IPS-NIHi7 (cell line): ENCODE measurements around the gene ARFIP1.
"Not testable (repeated sequence)": the region's sequence is repeated elsewhere in the genome, so short reads cannot be mapped to it uniquely, and the experiment has no call there.

Source experiments
- DNase-seq: peaks from one replicate; pipeline ENCODE4 v3.0.0; 2012; ENCODE audit warnings: mixed read lengths; ENCODE audit errors: extremely low spot score

ARFIP1 gene

GRCh38 chr4:152779513-152780266 is at the start of gene ARFIP1, which contains the start of gene TIGD4:
Gene ARFIP1 (plus strand): TSS chr4:152779954. CDS start chr4:152829634, 49,680 bp downstream.
Gene TIGD4 (minus strand): TSS chr4:152779730. CDS start chr4:152771004, 8,726 bp downstream.
- DNase-seq, result peak; percentile 97

- no peak for DNase-seq
These were observed 47.8 kb upstream of the ARFIP1 start for GRCh38 chr4:152731997-152732396.

- peak; percentile 25 for DNase-seq
These were observed 45.6 kb upstream of the ARFIP1 start for GRCh38 chr4:152734015-152734698.

GRCh38 chr4:152734699-152735050 is 45.1 kb upstream of the ARFIP1 start:
- DNase-seq, result no peak

- DNase-seq, result peak; percentile 46
These were observed 44.3 kb upstream of the ARFIP1 start for GRCh38 chr4:152735396-152735859.

- DNase-seq, result no peak
These were observed 43.8 kb upstream of the ARFIP1 start for GRCh38 chr4:152735906-152736305.

- DNase-seq, result no peak
These were observed 40.9 kb upstream of the ARFIP1 start for GRCh38 chr4:152738827-152739226.

- DNase-seq, result no peak
These were observed 32.3 kb upstream of the ARFIP1 start for GRCh38 chr4:152747444-152747843.

- DNase-seq, result no peak
These were observed 31.1 kb upstream of the ARFIP1 start for GRCh38 chr4:152748619-152749018.

GRCh38 chr4:152763796-152764195 is 16.0 kb upstream of the ARFIP1 start:
- no peak for DNase-seq

GRCh38 chr4:152765069-152765737 is 14.6 kb upstream of the ARFIP1 start:
- DNase-seq, result not testable (repeated sequence)

- DNase-seq, result no peak
These were observed 7.8 kb upstream of the ARFIP1 start for GRCh38 chr4:152771741-152772533.

GRCh38 chr4:152773339-152773738 is 6.4 kb upstream of the ARFIP1 start:
- no peak for DNase-seq

GRCh38 chr4:152773953-152774352 is 5.8 kb upstream of the ARFIP1 start:
- DNase-seq, result no peak

- DNase-seq, result no peak
These were observed 3.4 kb upstream of the ARFIP1 start for GRCh38 chr4:152776352-152776751.

GRCh38 chr4:152777488-152777887 is 2.3 kb upstream of the ARFIP1 start:
- no peak for DNase-seq

- no peak for DNase-seq
These were observed 870 bp upstream of the ARFIP1 start for GRCh38 chr4:152778656-152779512.

- DNase-seq, result peak; percentile 28
These were observed 569 bp downstream of the ARFIP1 start for GRCh38 chr4:152780267-152780778.

- DNase-seq, result peak; percentile 54
These were observed 5.0 kb downstream of the ARFIP1 start for GRCh38 chr4:152784490-152785350.
